ENCODE measurements around the gene ZC3H4. TPM values are rescaled to one million over a fixed set of nuclear protein-coding genes. Genes with fewer than 3 reads are reported as not detected.

ZC3H4 gene
- total RNA-seq, 1 experiment from 2014 or later = 105 TPM

DNA sequence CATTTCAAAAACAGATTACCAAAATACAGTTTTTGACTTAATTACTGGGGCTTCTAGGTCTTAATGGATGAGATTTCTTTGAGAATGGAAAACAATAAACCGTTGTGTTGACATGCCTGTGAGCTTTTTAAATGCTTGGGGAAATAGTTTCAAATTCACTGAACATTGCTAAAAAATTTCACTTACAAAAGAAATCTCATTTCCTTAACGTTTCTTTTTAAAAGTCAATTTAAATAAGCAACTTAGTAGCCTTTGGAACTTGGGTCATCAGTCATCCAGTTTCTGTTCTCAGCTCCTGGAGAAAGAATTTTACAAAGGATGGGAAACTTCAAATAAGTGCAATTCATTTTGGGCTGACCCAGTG, 4.4 kb downstream of the ZC3H4 start:
- Mint-ChIP-seq H3K27me3 (ENCODE audit: low read depth) (peaks cover 5% of the 10 kb centered on the region; the same call in 1 of the 2 replicates), H3K36me3 (ENCODE audit: insufficient read depth in 1 of 3, low read depth in 3 of 3) (peaks cover 18 to 46% (median 44%) of the 10 kb centered on the region in 3 experiments), H3K27ac (peak overlapping the region; percentile 96 to 100 (median 98); a peak in 6 of 7 replicates), H3K4me1 (peaks cover 43 to 44% of the 10 kb centered on the region in 2 experiments), H3K4me3 (peak overlapping the region; percentile 91 to 98), H3K9me3 (no peaks in the 10 kb centered on the region; a peak in 1 of 5 replicates)
- Histone ChIP-seq H3K4me1 (ENCODE audit: insufficient read depth, low read length) (peaks cover 11% of the 10 kb centered on the region), H4K5ac (ENCODE audit: insufficient read length, low read depth, low read length) (peak overlapping the region; percentile 15), H4K8ac (replicated peaks; ENCODE audit: insufficient read length, low read depth, low read length) (no peak overlapping the region), H3K14ac (ENCODE audit: insufficient read depth, low read length) (no peak overlapping the region), H3K23ac (ENCODE audit: insufficient read length, low read depth, low read length) (no peak overlapping the region), H2AFZ (ENCODE audit: low read length) (no peak overlapping the region), H4K20me1 (ENCODE audit: control insufficient read depth, insufficient read depth, insufficient read length) (no peaks in the 10 kb centered on the region), H3K18ac (ENCODE audit: insufficient read length, low read depth, low read length) (no peak overlapping the region), H3K56ac (ENCODE audit: insufficient read length, low read depth, low read length) (no peak overlapping the region), H3K79me1 (ENCODE audit: insufficient read depth, low read depth, low read length, poor library complexity, severe bottlenecking) (no peaks in the 10 kb centered on the region), H2AK5ac (ENCODE audit: insufficient read length, low read length) (no peak overlapping the region), H2BK20ac (ENCODE audit: low read depth, low read length, poor library complexity, severe bottlenecking) (no peak overlapping the region), H3K4ac (ENCODE audit: low read depth, low read length) (no peak overlapping the region), H3T11ph (ENCODE audit: low read length) (no peak overlapping the region), H3K9me3 (ENCODE audit: control insufficient read depth, low read depth, low read length) (no peaks in the 10 kb centered on the region), H3K27ac (ENCODE audit: insufficient read length, low read depth, low read length) (peak overlapping the region; percentile 88), H3K23me2 (ENCODE audit: insufficient read length, low read depth, low read length, poor library complexity, severe bottlenecking) (peaks cover 25% of the 10 kb centered on the region), H3K79me2 (ENCODE audit: insufficient read depth, low read length) (peaks cover 17% of the 10 kb centered on the region; the same call in 1 of the 2 replicates), H3K4me2 (ENCODE audit: insufficient read depth, insufficient read length, low read length) (peak overlapping the region; percentile 61), H2BK5ac (ENCODE audit: insufficient read length, low read length) (no peak overlapping the region), H3K27me3 (ENCODE audit: insufficient read depth, low read length) (no peaks in the 10 kb centered on the region), H3K9ac (ENCODE audit: extremely low read depth, insufficient read length, low read length) (peak overlapping the region; percentile 92), H2BK15ac (ENCODE audit: low read depth, low read length) (no peak overlapping the region), H2BK12ac (ENCODE audit: insufficient read length, low read depth, low read length) (no peak overlapping the region), H2BK120ac (ENCODE audit: low read depth, low read length, poor library complexity, severe bottlenecking) (no peak overlapping the region), H4K91ac (ENCODE audit: insufficient read length, low read depth, low read length) (no peak overlapping the region)
- no CpG with 5 or more reads among the region's 2 CpGs for WGBS (ENCODE audit: extremely low coverage, insufficient read length, low lambda C conversion rate)
- no peak for DNase-seq
- TF ChIP-seq, protein P1, sequence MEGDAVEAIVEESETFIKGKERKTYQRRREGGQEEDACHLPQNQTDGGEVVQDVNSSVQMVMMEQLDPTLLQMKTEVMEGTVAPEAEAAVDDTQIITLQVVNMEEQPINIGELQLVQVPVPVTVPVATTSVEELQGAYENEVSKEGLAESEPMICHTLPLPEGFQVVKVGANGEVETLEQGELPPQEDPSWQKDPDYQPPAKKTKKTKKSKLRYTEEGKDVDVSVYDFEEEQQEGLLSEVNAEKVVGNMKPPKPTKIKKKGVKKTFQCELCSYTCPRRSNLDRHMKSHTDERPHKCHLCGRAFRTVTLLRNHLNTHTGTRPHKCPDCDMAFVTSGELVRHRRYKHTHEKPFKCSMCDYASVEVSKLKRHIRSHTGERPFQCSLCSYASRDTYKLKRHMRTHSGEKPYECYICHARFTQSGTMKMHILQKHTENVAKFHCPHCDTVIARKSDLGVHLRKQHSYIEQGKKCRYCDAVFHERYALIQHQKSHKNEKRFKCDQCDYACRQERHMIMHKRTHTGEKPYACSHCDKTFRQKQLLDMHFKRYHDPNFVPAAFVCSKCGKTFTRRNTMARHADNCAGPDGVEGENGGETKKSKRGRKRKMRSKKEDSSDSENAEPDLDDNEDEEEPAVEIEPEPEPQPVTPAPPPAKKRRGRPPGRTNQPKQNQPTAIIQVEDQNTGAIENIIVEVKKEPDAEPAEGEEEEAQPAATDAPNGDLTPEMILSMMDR (conservative IDR thresholded peaks at IDR 0.05) = no peak

Measured in H9 (cell line).